Measurements from ENCODE around the gene P4HA3.
"Not testable (repeated sequence)": the region's sequence is repeated elsewhere in the genome, so short reads cannot be mapped to it uniquely, and the experiment has no call there.

Gene P4HA3

GRCh38 chr11:74311352-74311926 is at the start of gene P4HA3:
Gene P4HA3 (minus strand): TSS chr11:74311640. CDS start chr11:74311611, 29 bp downstream.
- no peak for DNase-seq (ENCODE audit: low read depth, low spot score)

GRCh38 chr11:74357449-74357848 is 46.0 kb upstream of the P4HA3 start:
- DNase-seq (ENCODE audit: low read depth, low spot score) = no peak

- DNase-seq (ENCODE audit: low read depth, low spot score) = no peak
Observed at GRCh38 chr11:74355626-74356025, 44.2 kb upstream of the P4HA3 start.

GRCh38 chr11:74354036-74354435 is 42.6 kb upstream of the P4HA3 start:
- DNase-seq (ENCODE audit: low read depth, low spot score) = no peak

GRCh38 chr11:74347381-74347780 is 35.9 kb upstream of the P4HA3 start:
- no peak for DNase-seq (ENCODE audit: low read depth, low spot score)

DNA sequence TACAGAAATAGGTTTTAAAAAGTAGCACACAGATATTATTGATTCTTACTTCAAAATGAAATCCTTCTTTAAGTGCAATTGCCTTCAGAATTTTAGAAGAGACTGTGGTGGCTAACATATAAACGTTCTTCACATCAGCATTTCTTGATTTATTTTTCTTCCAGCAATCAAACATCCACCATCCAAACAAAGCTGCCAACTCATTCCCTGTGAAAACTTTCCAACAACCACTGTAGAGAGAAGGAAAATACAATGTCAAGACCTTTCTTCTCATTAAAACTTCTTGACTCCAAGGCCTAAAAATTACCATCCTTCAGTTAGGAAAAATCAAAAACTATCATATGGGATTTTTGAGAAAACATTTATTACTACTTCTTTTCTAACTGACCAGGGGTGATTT is 34.0 kb upstream of the P4HA3 start:
- no peak for DNase-seq (ENCODE audit: low read depth, low spot score)

DNA sequence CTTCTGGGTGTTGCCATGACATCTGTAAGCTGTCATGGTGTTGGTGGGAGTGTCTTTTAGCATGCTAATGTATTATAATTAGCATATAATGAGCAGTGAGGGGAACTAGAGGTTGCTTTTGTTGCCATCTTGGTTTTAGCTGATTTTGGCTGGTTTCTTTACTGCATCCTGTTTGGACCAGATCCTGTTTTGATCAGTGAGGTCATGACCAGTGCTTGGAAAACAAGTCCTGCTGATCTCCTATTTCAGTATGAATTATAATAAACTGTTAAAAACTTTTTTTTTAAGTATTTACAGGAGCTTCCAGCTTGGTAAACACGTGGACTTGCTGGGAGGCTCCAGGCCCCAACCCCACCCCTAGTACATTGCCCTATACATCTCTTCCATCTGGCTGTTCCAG is 30.5 kb upstream of the P4HA3 start:
- no peak for DNase-seq (ENCODE audit: low read depth, low spot score)

- DNase-seq (ENCODE audit: low read depth, low spot score) = no peak
Observed at GRCh38 chr11:74339619-74340018, 28.2 kb upstream of the P4HA3 start.

- DNase-seq (ENCODE audit: low read depth, low spot score) = no peak
Observed at GRCh38 chr11:74338963-74339362, 27.5 kb upstream of the P4HA3 start.

- DNase-seq (ENCODE audit: low read depth, low spot score) = no peak
Observed at GRCh38 chr11:74333193-74333592, 21.8 kb upstream of the P4HA3 start.

- DNase-seq (ENCODE audit: low read depth, low spot score) = no peak
Observed at GRCh38 chr11:74332291-74332690, 20.9 kb upstream of the P4HA3 start.

DNA sequence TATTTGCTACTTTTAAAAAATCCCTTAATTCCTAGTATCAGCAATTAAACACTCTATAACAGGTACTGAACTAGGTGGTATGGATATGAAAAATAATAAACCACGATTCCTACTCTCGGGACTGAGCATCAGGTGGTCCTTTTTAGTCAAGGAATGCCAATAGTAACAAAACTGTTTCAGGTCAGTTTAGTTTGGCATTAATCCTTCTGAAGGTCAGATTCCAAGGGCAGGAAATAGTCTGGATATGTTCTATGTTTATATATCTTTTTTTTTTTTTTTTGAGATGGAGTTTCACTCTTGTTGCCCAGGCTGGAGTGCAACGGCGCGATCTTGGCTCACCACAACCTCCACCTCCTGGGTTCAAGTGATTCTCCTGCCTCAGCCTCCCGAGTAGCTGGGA is 19.6 kb upstream of the P4HA3 start:
- not testable (repeated sequence) for DNase-seq (ENCODE audit: low read depth, low spot score)

GRCh38 chr11:74330075-74330858 is 18.8 kb upstream of the P4HA3 start:
- no peak for DNase-seq (ENCODE audit: low read depth, low spot score)

GRCh38 chr11:74327076-74327475 is 15.6 kb upstream of the P4HA3 start:
- DNase-seq (ENCODE audit: low read depth, low spot score) = no peak

- no peak for DNase-seq (ENCODE audit: low read depth, low spot score)
Observed at GRCh38 chr11:74326665-74327064, 15.2 kb upstream of the P4HA3 start.

DNA sequence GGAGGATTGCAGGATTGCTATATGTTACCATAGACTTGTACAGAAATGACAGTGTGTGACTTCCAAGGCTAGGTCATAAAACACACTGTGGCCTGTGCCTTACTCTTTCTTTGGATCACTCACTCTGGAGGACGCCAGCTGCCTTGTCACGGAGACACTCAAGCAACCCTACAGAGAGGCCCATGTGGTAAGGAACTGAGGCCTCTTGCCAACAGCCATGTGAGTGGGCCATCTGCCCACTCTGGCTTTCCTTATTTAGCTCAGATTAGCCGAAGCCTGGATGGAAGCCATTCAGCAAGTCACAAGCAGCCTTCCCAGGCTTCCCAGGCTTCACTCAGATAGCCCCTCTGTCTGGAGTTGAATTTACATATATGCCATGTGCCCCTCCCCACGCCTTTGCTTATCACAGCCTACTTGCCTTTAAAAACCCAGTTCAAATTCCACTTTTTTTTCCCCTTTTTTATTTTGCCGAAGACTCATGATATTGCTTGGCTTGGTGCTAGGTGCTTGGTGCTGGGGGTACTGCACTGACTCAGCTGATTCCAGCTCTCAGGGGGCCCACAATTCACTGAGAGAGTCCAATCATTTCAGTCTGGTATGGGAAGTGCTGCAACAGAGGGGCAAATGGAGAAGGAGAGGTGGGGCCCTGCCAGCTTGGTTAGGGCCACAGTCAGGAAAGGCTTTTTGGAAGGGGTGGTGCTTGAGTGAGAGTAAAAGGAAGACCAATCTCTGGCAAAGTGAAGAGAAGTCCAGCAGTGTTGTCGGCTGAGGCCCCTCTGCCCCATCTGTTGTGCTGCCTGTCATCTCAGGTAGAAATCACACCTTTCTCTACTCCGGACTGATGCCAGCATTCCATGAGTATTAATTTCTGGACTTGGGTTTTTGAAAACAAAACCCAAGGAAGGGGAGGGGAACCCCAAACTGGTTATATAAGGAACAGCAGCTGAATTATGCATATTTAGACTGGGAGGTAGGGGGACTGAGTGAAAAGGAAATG is 14.5 kb upstream of the P4HA3 start:
- no peak for DNase-seq (ENCODE audit: low read depth, low spot score)

DNA sequence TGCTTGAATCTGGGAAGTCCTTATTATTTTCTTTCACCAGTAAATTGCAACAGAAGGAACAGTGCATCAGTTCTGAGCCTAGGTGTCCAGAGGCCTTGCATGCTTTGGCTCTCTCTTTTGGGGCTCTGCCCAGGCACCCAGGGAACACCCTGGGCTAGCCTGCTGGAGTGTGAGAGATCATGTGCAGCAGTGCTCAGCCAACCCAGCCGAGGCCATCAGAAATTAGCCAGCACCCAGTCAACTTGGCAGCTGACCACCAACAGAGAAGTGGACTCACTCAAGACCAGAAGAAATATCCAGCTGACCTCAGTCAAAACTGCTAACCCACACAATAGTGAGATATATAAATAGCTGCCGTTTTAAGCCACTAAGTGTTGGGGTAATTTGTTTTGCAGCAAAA is 11.2 kb upstream of the P4HA3 start:
- DNase-seq (ENCODE audit: low read depth, low spot score) = no peak

- peak; percentile 60 for DNase-seq (ENCODE audit: low read depth, low spot score)
Observed at GRCh38 chr11:74321487-74322188, 10.2 kb upstream of the P4HA3 start.

DNA sequence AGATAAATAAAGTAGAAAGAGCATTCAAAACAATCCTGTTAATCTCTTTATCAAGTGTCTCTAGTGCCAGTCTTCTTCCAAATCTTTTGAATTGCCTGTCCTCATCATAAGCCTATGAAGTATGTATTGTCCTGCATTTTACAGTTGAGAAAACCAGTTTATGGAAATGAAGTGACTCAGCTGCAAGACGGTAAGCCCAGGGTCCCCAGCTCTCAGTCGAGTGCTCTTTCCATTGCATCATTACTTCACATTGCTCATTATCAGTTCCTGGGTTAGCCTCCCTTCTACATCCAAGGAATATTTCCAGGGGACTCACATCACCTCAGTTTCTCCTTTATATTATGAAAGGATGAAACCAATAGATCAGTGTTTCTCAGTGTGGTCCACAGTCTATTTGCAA is 9.1 kb upstream of the P4HA3 start:
- DNase-seq (ENCODE audit: low read depth, low spot score) = no peak

DNA sequence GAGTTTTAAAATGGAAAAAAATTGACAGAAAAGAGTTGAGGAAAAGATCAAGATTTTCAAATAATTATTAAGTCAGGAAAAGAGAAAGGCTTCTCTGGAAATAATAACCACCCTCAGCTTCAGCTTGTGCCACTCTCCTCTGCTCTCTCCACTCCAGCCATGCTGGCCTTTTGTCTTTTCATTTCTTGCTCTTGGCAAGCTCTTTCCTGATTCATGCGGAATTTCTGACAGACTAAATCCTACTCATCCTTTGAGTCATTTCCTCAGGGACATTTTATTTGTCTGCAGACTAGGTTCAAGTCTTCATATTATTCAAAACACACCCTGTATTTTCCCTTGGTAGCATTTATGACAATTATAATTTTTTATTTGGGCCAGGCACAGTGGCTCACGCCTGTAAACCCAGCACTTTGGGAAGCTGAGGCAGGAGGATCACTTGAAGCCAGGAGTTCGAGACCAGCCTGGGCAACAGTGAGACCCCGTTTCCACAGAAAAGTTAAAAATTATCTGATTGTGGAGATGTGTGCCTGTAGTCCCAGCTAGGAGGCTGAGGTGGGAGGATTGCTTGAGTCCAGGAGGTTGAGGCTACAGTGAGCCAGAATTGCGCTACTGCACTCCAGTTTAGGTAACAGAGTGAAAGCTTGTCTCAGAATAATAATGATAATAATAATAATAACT is 7.8 kb upstream of the P4HA3 start:
- peak; percentile 57 for DNase-seq (ENCODE audit: low read depth, low spot score)
